Measurements from ENCODE around the gene TUT4. TPM values are rescaled to one million over a fixed set of nuclear protein-coding genes. Genes with fewer than 3 reads are reported as not detected.

TUT4 gene
- total and polyA plus RNA-seq, 2 of the 4 experiments (the other 2 are of a cell fraction): 10.9 to 40.0 TPM

DNA sequence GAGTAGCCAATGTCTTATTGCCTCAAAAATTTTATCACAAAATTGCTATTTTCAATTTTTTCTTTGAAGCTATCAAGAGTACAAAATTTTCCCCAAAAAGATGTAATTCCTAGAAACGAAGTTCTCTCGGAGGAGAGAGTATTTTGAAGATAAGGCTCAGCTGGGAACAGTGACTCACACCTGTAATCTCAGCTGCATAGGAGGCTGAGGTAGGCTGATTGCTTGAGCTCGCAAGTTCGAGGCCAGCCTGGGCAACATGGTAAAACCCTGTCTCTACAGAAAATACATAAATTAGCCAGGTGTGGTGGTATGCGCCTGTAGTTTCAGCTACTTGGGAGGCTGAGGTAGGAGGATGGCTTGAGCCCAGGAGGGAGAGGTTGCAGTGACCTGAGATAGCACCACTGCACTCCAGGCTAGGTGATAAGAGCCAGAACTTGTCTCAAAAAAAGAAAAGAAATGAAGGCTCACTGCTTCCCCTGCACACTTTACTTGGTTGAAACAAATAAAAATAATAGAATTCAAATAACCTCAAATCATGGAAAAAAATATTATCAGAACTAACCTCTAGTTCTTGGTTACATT lies 22.2 kb downstream of the TUT4 start:
- Histone ChIP-seq H2BK120ac (ENCODE audit: low read depth, low read length) (no peak overlapping the region), H3K27ac (ENCODE audit: insufficient read depth, low read length) (no peak overlapping the region), H3K9me1 (ENCODE audit: insufficient read depth, low read length) (peaks cover 13% of the 10 kb centered on the region), H3K14ac (replicated peaks; ENCODE audit: low read depth, low read length) (no peak overlapping the region), H3K9ac (ENCODE audit: low read depth, low read length) (no peak overlapping the region), H3K23ac (ENCODE audit: low read depth, low read length) (no peak overlapping the region), H3K56ac (ENCODE audit: extremely low read depth, insufficient read depth, low read length) (no peak overlapping the region), H2BK15ac (ENCODE audit: low read depth, low read length) (no peak overlapping the region), H2BK5ac (ENCODE audit: low read depth, low read length, poor library complexity, severe bottlenecking) (no peak overlapping the region), H4K8ac (ENCODE audit: low read depth in 2 of 2, low read length in 2 of 2) (no peak overlapping the region), H3K4me1 (ENCODE audit: control insufficient read depth, insufficient read depth, low read length) (no peaks in the 10 kb centered on the region), H3K4me2 (ENCODE audit: low read depth, low read length) (no peak overlapping the region), H3K79me1 (ENCODE audit: low read depth in 1 of 2, low read length in 2 of 2) (peaks cover 24 to 45% of the 10 kb centered on the region in 2 experiments), H2AFZ (replicated peaks; ENCODE audit: low read length, poor library complexity) (no peak overlapping the region), H4K20me1 (ENCODE audit: insufficient read depth, low read length) (peaks cover 23% of the 10 kb centered on the region), H3K4me3 (ENCODE audit: insufficient read depth, low read depth, low read length) (no peak overlapping the region), H3K9me3 (ENCODE audit: control insufficient read depth, insufficient read depth, low read length) (peaks cover 10% of the 10 kb centered on the region), H3K36me3 (ENCODE audit: control insufficient read depth, insufficient read depth, low read length) (peaks cover 4% of the 10 kb centered on the region; the same call in 1 of the 2 replicates), H3K18ac (ENCODE audit: low read depth, low read length) (no peak overlapping the region), H2AK9ac (replicated peaks; ENCODE audit: low read depth, low read length, poor library complexity) (no peak overlapping the region), H4K91ac (ENCODE audit: insufficient read depth, low read depth, low read length) (no peak overlapping the region), H3K4ac (ENCODE audit: low read depth, low read length) (no peak overlapping the region), H2BK20ac (ENCODE audit: low read depth, low read length) (no peak overlapping the region), H4K5ac (ENCODE audit: low read depth, low read length) (no peak overlapping the region), H2AK5ac (ENCODE audit: low read depth, low read length) (no peak overlapping the region), H3K27me3 (ENCODE audit: control insufficient read depth, insufficient read depth, low read length) (no peaks in the 10 kb centered on the region)
- ChIA-PET POLR2A (ENCODE audit: unreplicated experiment) (no interaction called here), CTCF (interaction anchor here (0.6 kb wide), 1 partner anchor 460 kb away, joined by 7 read pairs; no protein-coding TSS in a partner anchor)
- no CpG with 5 or more reads among the region's 5 CpGs for WGBS, 2 experiments (ENCODE audit: extremely low coverage in 2 of 2, insufficient read length in 1 of 2)
- BruUV-seq (replicated peaks): no TSS peak
- intact Hi-C loops (cut with micrococcal nuclease) (loop anchor here (5.0 kb wide), 1 partner anchor 137 kb away; no protein-coding TSS in a partner anchor), in situ Hi-C loops (cut with MboI; ENCODE audit: low sequenced_read_pairs) (no loop called here), dilution Hi-C loops (cut with HindIII; ENCODE audit: low sequenced_read_pairs, unreplicated experiment) (no loop called here)
- ATAC-seq (ENCODE audit: low read depth) (no peak), DNase-seq (no peak)
- no peak for TF ChIP-seq CHD1 (IDR thresholded peaks at IDR 0.05; ENCODE audit: low read depth, low read length)
- no peak for TF ChIP-seq RAD21 (IDR thresholded peaks at IDR 0.05; ENCODE audit: low read length)
- TF ChIP-seq MAZ (IDR thresholded peaks at IDR 0.05; ENCODE audit: borderline replicate concordance, low read depth, low read length): no peak
- TF ChIP-seq MAFK (IDR thresholded peaks at IDR 0.05; ENCODE audit: low read depth, low read length): no peak
- TF ChIP-seq NFE2L2 (IDR thresholded peaks at IDR 0.05; ENCODE audit: low read depth, low read length): no peak
- no peak for TF ChIP-seq RFX5 (IDR thresholded peaks at IDR 0.05; ENCODE audit: low read depth, low read length)
- TF ChIP-seq SMC3 (IDR thresholded peaks at IDR 0.05; ENCODE audit: low read depth, low read length): no peak
- TF ChIP-seq POLR2A (IDR thresholded peaks at IDR 0.05; ENCODE audit: low read depth, low read length): no peak
- TF ChIP-seq CEBPB (IDR thresholded peaks at IDR 0.05; ENCODE audit: low read depth, low read length): no peak
- no peak for TF ChIP-seq MXI1 (IDR thresholded peaks at IDR 0.05; ENCODE audit: borderline replicate concordance, low read depth, low read length)
- TF ChIP-seq, protein P1, sequence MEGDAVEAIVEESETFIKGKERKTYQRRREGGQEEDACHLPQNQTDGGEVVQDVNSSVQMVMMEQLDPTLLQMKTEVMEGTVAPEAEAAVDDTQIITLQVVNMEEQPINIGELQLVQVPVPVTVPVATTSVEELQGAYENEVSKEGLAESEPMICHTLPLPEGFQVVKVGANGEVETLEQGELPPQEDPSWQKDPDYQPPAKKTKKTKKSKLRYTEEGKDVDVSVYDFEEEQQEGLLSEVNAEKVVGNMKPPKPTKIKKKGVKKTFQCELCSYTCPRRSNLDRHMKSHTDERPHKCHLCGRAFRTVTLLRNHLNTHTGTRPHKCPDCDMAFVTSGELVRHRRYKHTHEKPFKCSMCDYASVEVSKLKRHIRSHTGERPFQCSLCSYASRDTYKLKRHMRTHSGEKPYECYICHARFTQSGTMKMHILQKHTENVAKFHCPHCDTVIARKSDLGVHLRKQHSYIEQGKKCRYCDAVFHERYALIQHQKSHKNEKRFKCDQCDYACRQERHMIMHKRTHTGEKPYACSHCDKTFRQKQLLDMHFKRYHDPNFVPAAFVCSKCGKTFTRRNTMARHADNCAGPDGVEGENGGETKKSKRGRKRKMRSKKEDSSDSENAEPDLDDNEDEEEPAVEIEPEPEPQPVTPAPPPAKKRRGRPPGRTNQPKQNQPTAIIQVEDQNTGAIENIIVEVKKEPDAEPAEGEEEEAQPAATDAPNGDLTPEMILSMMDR (conservative IDR thresholded peaks at IDR 0.05; ENCODE audit: low read depth, low read length): no peak
- TF ChIP-seq RCOR1 (IDR thresholded peaks at IDR 0.05; ENCODE audit: insufficient replicate concordance, low read length): no peak
- TF ChIP-seq BHLHE40 (IDR thresholded peaks at IDR 0.05; ENCODE audit: low read depth, low read length): no peak
